GM21576 (cell line): ENCODE results near the gene ASPRV1.

ENCODE experiments used
- ATAC-seq: cut with Tn5 transposase; IDR thresholded peaks from one replicate; pipeline ENCODE4 v1.9.1; 2021; ENCODE audit warnings: mild to moderate bottlenecking, moderate library complexity; ENCODE audit not compliant: unreplicated experiment

The ASPRV1 gene

GRCh38 chr2:69943843-69944525 is 17.4 kb downstream of the ASPRV1 start:
- no peak for ATAC-seq

GRCh38 chr2:69943000-69943842 is 18.2 kb downstream of the ASPRV1 start:
- ATAC-seq, result no peak

- no peak for ATAC-seq
Observed at GRCh38 chr2:69940691-69941090, 20.7 kb downstream of the ASPRV1 start.

DNA sequence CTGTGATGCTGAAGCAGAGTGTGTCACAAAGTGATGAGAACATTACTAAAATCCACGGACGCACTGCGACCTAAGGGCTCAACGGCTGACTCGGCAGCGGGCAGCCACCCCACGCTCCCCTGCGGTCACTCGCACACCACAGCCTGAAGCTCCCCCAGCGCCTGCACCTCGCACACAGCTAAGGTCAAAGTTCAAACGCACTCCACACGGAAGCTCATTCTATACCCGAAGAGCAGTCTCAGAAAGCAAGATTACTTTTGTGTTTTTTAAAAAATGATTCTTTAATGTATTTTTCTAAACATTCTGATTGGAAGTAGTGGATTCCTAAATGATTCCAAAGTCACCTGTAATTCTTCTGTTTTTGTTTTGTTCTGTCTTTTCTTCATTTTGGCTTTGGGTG is 21.7 kb downstream of the ASPRV1 start:
- ATAC-seq, result no peak

DNA sequence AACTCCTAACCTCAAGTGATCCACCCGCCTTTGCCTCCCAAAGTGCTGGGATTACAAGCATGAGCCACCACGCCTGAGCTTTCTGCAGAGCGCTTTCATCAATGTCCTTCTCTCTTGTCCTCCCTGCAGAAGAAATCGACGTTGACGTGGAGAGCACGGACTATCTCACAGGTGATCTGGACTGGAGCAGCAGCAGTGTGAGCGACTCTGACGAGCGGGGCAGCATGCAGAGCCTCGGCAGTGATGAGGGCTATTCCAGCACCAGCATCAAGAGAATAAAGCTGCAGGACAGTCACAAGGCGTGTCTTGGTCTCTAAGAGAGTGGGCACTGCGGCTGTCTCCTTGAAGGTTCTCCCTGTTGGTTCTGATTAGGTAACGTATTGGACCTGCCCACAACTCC is 23.5 kb downstream of the ASPRV1 start:
- ATAC-seq, result no peak

DNA sequence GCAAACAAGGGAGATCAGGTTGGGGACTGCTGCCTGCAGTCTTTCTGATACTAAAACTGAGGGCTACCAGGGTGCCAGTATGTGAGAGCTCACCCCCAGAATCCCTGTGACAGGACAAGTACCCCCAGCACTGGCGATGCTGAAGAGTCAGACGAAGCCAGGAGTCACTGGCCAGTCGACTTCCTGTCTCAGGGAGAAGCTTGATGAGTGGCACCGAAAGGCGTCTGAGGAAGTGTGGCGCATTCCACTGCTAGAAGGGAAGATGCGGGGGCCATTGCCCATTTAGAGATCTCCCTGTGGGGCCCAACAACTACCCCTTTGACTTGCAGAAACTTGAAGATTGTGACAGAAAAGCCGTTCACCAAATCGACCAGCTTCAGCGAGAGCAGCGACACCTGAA is 24.5 kb downstream of the ASPRV1 start:
- no peak for ATAC-seq

DNA sequence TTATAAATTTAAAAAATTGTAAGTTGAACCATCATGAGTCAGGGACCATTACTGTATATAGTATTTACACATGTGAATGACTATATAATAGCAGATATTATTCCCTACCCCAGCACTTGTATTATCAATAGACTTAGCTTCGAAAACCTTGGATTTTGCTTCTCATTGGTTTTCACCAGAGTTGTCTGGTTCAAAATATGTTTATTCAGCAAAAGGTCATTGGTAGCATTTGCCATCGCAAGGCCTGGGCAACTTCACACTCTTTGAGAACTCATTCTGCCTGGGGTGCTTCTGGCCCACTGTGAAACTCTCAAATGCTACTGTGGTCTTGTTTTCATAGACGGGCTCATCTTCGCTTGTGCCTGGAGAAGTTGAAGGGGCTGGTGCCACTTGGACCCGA is 26.4 kb downstream of the ASPRV1 start:
- no peak for ATAC-seq

- ATAC-seq, result no peak
Observed at GRCh38 chr2:69934614-69934908, 26.9 kb downstream of the ASPRV1 start.

GRCh38 chr2:69933839-69934613 is 27.4 kb downstream of the ASPRV1 start:
- ATAC-seq, result no peak

- ATAC-seq, result no peak
Observed at GRCh38 chr2:69933254-69933828, 28.1 kb downstream of the ASPRV1 start.

GRCh38 chr2:69932596-69932922 is 28.9 kb downstream of the ASPRV1 start:
- no peak for ATAC-seq

DNA sequence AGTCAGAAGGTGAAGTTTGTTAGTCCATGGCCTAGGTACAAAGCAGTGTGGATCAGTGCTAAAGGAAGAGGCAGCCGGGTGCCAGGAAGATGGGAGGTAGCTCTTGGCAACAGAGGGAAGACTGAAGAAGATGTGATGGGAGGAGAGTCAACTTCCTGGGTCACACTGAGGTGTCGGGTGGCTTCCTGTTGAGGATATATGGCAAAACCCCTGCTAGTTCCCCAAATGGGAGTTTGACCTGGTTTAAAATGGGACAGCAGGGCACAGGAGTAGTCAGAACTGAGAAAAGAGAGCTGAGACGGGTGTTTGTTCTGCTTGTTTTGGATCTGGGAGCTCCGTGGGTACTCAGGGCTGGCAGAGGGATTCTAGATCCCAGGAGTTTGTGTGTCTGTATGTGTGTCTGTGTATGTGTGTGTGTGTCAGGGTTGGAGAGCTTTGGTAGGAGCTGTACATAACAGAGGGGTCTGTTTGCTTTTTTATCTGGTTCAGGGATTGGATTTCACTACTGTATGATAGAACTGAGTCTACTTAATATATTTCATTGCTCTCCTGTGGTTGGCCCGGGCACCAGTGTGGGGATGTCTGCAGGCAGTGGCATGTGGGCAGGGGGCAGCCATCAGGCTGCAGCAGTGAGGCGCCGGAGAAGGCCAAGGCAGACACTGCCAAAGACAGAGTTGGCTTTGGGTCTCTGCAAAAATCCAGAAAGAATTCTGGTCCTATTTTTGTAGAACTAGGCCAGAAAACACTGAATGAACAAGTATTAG is 29.4 kb downstream of the ASPRV1 start:
- ATAC-seq, result no peak

GRCh38 chr2:69926849-69927515 is 34.4 kb downstream of the ASPRV1 start:
- no peak for ATAC-seq

DNA sequence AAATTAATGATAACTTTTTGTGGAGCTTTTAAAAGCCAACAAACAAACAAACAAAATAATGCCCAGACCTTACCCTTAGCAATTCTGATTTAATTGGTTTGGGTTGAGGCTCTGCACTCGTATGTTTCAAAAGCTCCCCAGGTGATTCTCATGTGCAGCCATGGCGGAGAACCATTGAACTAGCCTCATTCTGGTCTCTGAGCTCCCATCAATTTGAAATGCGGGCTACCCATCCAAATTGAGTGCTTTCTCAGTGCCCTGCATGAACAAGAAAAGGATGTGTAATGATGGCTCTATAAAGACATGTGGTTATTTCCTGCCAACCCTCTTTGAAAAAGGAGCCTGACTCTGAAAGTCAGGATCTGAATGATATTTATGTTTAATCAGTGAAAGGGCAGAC is 38.3 kb downstream of the ASPRV1 start:
- no peak for ATAC-seq

- no peak for ATAC-seq
Observed at GRCh38 chr2:69918401-69918800, 43.0 kb downstream of the ASPRV1 start.

GRCh38 chr2:69917852-69918251 is 43.6 kb downstream of the ASPRV1 start:
- no peak for ATAC-seq

DNA sequence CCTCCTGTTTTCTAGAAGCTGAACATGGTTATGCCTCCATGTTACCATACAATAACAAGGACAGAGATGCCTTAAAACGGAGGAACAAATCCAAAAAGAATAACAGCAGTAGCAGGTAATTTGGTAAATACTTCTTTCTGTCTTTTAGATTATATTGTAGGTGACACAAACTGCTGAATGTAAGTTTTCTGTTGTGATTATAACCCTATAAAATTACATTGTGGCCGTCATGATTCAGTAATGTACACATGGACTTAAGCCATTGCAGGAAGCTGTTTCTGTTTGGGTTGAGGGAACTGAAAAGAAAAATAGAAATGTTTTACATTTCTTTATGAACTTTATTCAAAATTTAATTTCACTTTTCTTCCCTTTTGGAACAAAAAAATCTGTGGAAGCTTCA is 45.3 kb downstream of the ASPRV1 start:
- no peak for ATAC-seq

GRCh38 chr2:69914950-69915945 is 46.2 kb downstream of the ASPRV1 start, which contains the start of gene MXD1:
MXD1 (plus strand) TSS chr2:69915109; CDS start chr2:69915331, 222 bp downstream.
- ATAC-seq, result no peak
